DOHH2 (cell line): ENCODE measurements around the gene ARID4B.

ENCODE experiments used
- CTCF ChIP-seq: fragments of 200-600 bp; sonication (generic); IDR thresholded peaks from one replicate; pipeline ENCODE4 v1.5.1; 2014; ENCODE audit warnings: antibody characterized with exemption, mild to moderate bottlenecking, low read depth, low read length; ENCODE audit not compliant: poor library complexity, severe bottlenecking
- EZH2phosphoT487 ChIP-seq: fragments of 200-600 bp; sonication (generic); IDR thresholded peaks from 2 replicates; pipeline ENCODE4 v1.6.1; 2017; ENCODE audit warnings: borderline replicate concordance, mild to moderate bottlenecking, antibody characterized with exemption, low read length, moderate library complexity, mixed read lengths

- TF ChIP-seq CTCF, result no peak
- TF ChIP-seq EZH2phosphoT487, result no peak
These were observed 40.4 kb upstream of the ARID4B start for GRCh38 chr1:235368428-235368827.
